ENCODE data around the gene NDC1. TPM values are rescaled to one million over a fixed set of nuclear protein-coding genes. Genes with fewer than 3 reads are reported as not detected.

NDC1 gene
- total and polyA plus RNA-seq, 2 of the 4 experiments (the other 2 are of a cell fraction) = 11.8 to 33.9 TPM

Small RNAs within 50 kb of the gene (microRNA-seq; reads per million reads assigned to microRNA genes)
- gene AL049745.1 (ENCODE audit: insufficient read depth, insufficient read length) = not detected
- not detected for gene RF00418 (ENCODE audit: insufficient read depth, insufficient read length)

Small RNAs within 50 kb of the gene (small RNA-seq; reads per million reads assigned to genes)
- gene AL049745.1 (0 reads per million in 5 experiments), gene RF00418 (0.08 to 1.8 (median 0.16) reads per million in 5 experiments)

Other genes with a start within 250 kb of the NDC1 start
- 0.18 and 0.28 TPM in 2 replicates for gene GLIS1, start 99.1 kb downstream of the NDC1 start, total RNA-seq (2012; rRNA removed)
- gene GLIS1, start 99.1 kb downstream of the NDC1 start, polyA plus RNA-seq (2012; rRNA removed) = 2.3 and 3.5 TPM in 2 replicates
- gene YIPF1, start 51.5 kb upstream of the NDC1 start, total RNA-seq (2012; rRNA removed) = 28.9 and 35.3 TPM in 2 replicates
- gene YIPF1, start 51.5 kb upstream of the NDC1 start, polyA plus RNA-seq (2012; rRNA removed) = 22.2 and 23.7 TPM in 2 replicates
- not detected in 2 replicates for gene DIO1, start 55.9 kb upstream of the NDC1 start, total RNA-seq (2012; rRNA removed)
- gene DIO1, start 55.9 kb upstream of the NDC1 start, polyA plus RNA-seq (2012; rRNA removed) = not detected in 2 replicates
- gene IFT25, start 107.4 kb upstream of the NDC1 start, total RNA-seq (2012; rRNA removed) = 9.1 and 30.0 TPM in 2 replicates
- 32.4 and 38.0 TPM in 2 replicates for gene IFT25, start 107.4 kb upstream of the NDC1 start, polyA plus RNA-seq (2012; rRNA removed)
- gene LRRC42, start 108.1 kb upstream of the NDC1 start, total RNA-seq (2012; rRNA removed) = 33.3 and 47.5 TPM in 2 replicates
- 38.6 and 39.9 TPM in 2 replicates for gene LRRC42, start 108.1 kb upstream of the NDC1 start, polyA plus RNA-seq (2012; rRNA removed)
- not detected in 2 replicates for gene LDLRAD1, start 179.9 kb upstream of the NDC1 start, total RNA-seq (2012; rRNA removed)
- not detected in 2 replicates for gene LDLRAD1, start 179.9 kb upstream of the NDC1 start, polyA plus RNA-seq (2012; rRNA removed)
- gene TMEM59, start 214.9 kb upstream of the NDC1 start, total RNA-seq (2012; rRNA removed) = 199 and 241 TPM in 2 replicates
- 226 and 239 TPM in 2 replicates for gene TMEM59, start 214.9 kb upstream of the NDC1 start, polyA plus RNA-seq (2012; rRNA removed)
- gene TCEANC2, start 215.3 kb upstream of the NDC1 start, total RNA-seq (2012; rRNA removed) = 3.1 and 3.2 TPM in 2 replicates
- gene TCEANC2, start 215.3 kb upstream of the NDC1 start, polyA plus RNA-seq (2012; rRNA removed) = 2.4 TPM in 2 replicates

Data from IMR-90 (cell line).